HG03558 (cell line): ENCODE results near the gene RAB26.

ENCODE experiments used
- ATAC-seq: cut with Tn5 transposase; IDR thresholded peaks from one replicate; pipeline ENCODE4 v1.9.1; 2021; ENCODE audit warnings: moderate number of reproducible peaks; ENCODE audit not compliant: unreplicated experiment; ENCODE audit errors: extremely low read depth

The RAB26 gene

GRCh38 chr16:2175454-2175853, 27.0 kb downstream of the RAB26 start:
- no peak for ATAC-seq

- no peak for ATAC-seq
These were observed 27.6 kb downstream of the RAB26 start for GRCh38 chr16:2176047-2176446.

DNA sequence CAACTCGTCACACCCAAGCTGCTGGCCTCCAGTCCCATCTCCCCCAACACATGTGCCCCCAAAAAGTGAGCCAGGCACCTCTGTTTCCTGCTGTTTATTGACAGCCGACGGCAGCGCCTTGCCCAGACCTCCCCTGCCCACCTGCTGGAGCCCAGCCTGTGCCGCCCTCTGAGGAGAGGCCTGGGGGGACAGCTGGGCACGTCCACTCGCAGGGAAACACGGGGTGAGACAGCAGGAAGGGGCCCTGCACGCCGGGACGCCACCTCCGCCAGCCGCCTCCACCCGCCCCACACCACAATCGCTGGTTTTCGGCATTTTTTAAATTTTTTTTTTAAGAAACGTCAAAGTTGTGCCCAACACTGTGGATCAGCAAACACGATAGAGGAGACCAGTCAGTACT, 28.7 kb downstream of the RAB26 start:
- no peak for ATAC-seq

GRCh38 chr16:2177561-2177960, 29.1 kb downstream of the RAB26 start:
- no peak for ATAC-seq

GRCh38 chr16:2178321-2179106, 30.1 kb downstream of the RAB26 start:
- ATAC-seq = no peak

- ATAC-seq = no peak
These were observed 30.7 kb downstream of the RAB26 start for GRCh38 chr16:2179107-2179501.

- ATAC-seq = no peak
These were observed 31.2 kb downstream of the RAB26 start for GRCh38 chr16:2179576-2179975.

GRCh38 chr16:2180461-2180860, 32.0 kb downstream of the RAB26 start:
- ATAC-seq = no peak

DNA sequence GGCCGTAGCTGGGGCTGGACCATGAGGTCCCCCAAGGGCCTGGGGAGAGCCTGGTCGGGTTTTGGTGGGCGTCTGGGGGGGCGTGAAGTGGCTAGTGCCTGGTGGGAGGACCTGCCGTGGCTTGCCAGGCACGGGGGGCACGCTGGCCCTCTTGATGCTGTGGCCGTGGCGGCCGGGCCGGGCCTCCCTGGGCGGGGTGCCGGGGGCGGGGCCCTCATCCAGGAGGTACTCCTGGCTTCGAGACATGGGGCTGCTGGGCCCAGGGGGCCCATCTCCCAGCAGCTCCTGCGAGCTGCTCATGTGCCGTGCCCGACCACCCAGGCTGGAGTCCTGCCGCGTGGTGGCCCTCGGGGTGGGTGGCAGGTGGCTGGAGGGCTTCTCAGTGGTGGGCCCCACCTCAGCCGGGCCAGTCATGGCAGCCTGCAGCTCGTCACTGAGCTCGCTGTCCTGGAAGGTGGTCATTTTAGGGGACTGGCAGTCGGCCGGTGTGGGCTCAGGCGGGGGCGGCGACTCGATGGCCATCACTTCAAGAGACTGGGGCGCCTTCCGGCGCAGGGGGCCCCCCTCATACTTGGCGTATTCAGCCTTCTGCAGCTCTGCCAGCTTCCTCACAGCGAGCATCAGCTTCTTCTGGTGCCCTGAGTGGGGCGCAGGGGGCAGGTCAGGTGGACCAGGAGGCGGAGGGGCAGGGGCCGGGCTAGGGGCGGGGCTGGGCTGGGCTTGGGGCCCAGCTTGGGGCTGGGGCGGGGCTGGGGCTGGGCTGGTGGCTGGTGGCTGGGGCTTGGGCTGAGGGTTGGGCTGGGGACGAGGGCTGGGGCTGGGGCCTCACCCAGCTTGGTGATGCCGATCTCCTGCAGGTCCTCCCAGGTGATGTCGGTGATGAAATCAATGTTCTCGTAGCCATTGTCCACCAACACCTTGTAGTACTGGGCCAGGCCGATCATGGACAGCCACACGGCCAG, 32.8 kb downstream of the RAB26 start:
- no peak for ATAC-seq

- ATAC-seq = no peak
These were observed 33.5 kb downstream of the RAB26 start for GRCh38 chr16:2181952-2182351.

- no peak for ATAC-seq
These were observed 35.2 kb downstream of the RAB26 start for GRCh38 chr16:2183671-2184070.

DNA sequence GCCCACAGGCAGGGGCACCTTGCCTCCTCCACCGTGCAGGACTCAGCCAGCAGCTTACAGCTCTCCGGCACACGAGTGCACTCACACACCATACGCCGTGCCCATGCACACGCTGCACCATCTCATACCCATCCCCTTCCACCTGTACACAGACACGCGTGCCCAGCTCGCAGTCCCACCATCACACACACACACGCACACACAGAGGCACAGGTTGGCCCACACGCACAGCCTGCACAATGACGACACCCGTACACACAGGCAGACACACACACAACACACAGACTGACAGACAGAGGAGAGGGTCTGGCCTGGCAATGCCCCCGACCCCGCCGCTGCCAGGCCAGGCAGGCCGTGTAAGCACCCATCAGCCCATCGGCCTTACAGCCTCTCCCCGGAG, 35.9 kb downstream of the RAB26 start:
- ATAC-seq = no peak

GRCh38 chr16:2184962-2185361, 36.5 kb downstream of the RAB26 start:
- ATAC-seq = no peak

DNA sequence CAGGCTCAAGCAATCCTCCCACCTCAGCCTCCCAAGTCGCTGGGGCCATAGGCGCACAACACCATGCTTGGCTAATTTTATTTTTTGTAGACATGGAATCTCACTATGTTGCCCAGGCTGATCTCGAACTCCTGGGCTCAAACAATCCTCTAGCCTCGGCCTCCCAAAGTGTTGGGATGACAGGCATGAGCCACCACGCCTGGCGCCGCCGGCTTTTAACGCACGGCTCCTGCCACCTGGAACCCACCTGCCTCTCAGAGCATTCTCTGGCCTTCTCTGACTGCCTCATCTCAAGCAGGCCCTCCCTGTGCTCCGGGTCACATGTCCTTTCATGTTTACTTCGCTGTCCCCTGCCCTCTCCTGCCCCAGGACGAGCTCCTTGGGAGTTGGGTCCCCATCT, 37.6 kb downstream of the RAB26 start:
- no peak for ATAC-seq

DNA sequence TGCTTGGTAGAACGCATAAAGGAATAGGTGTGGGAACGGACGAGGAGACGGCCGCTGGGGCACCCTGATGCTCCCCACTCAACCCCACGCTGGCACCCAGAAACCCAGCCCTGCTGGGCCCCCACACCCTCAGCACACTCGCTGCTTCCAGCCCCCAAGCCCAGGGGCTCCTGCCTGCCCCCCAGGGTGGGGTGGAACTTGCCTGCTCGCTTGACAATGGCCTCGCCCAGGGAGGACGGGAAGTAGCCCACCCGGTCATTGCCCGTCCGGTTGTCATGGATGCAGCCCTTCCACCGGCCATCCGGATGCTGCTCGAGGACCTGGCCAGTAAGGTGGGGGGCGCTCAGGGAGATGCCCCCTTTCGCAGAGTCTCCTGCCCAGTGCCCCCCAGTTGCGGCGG, 38.1 kb downstream of the RAB26 start:
- no peak for ATAC-seq

DNA sequence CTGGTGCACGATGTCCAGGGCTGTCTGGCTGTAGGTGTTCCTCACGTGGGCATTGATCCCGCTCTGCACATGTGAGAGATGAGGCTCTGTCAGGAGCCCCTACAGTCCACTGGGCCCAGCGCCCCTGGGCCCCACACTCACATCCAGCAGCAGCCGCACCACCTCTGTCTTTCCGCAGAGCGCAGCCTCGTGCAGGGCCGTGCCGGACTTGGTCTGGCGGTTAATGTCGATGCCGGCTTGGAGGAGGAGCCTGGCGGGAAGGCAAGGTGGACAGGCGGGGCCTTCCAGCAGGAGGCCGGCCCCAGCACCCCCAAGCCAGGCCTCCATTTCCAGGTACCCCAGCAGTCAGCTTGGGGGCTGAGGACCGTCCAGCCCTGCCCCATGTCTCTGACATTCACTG, 38.8 kb downstream of the RAB26 start:
- no peak for ATAC-seq

DNA sequence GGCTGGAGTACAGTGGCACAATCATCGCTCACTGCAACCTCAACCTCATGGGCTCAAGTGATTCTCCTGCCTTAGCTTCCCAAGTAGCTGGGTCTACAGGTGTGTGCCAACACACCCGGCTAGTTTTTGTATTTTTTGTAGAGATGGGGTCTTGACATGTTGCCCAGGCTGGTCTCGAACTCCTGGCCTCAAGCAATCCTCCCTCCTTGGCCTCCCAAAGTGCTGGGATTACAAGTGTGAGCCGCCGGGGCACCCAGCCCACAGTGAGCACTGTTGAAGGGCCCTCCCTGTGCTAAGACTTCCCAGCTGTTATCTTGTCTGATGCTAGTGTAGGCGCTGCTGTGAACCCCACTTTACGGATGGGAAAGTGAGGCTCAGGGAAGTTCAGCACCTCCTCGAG, 40.0 kb downstream of the RAB26 start:
- no peak for ATAC-seq

GRCh38 chr16:2189252-2189893, 40.9 kb downstream of the RAB26 start:
- no peak for ATAC-seq

GRCh38 chr16:2190002-2190658, 41.7 kb downstream of the RAB26 start:
- ATAC-seq = no peak

- no peak for ATAC-seq
These were observed 42.4 kb downstream of the RAB26 start for GRCh38 chr16:2190659-2191445.
